Adrenal gland (tissue), 19 donors: ENCODE data around the gene DDX20. TPM values are rescaled to one million over a fixed set of nuclear protein-coding genes. Genes with fewer than 3 reads are reported as not detected.
A peak's percentile ranks its signal among the peaks of the same experiment; 100 is the strongest.

Source experiments
- DNase-seq, 7 donors: peaks; one replicate each; pipeline ENCODE4 v3.0.0-alpha.2; 2019 to 2020
- H3K27ac ChIP-seq, 5 donors: fragments of 200-600 bp; sonication (generic) in 4 of 5; 1 replicate in 3 of 5; 2 replicates in 2 of 5; pipeline versions ENCODE4 v1.5.1 to v1.8.0; 2016 to 2020; ENCODE audit warnings: mild to moderate bottlenecking in 1 of 5
- H3K27me3 ChIP-seq: fragments of 200-600 bp; 2 replicates; pipeline ENCODE4 v1.8.0; 2021
- H3K36me3 ChIP-seq, 2 donors: fragments of 200-600 bp; replicated peaks in 1 of 2; 1 replicate in 1 of 2; 2 replicates in 1 of 2; pipeline versions ENCODE4 v1.5.1 to v1.8.0; 2018 to 2022
- H3K4me1 ChIP-seq, 2 donors: fragments of 200-600 bp; replicated peaks in 1 of 2; 1 replicate in 1 of 2; 2 replicates in 1 of 2; pipeline versions ENCODE4 v1.5.1 to v1.8.0; 2018 to 2021
- H3K4me3 ChIP-seq, 4 donors: fragments of 200-600 bp; sonication (generic) in 3 of 4; one replicate each; pipeline ENCODE4 v1.5.1; 2016 to 2018
- H3K9me3 ChIP-seq, 3 donors: fragments of 200-600 bp; sonication (generic) in 1 of 3; replicated peaks in 1 of 3; 1 replicate in 2 of 3; 2 replicates in 1 of 3; pipeline versions ENCODE4 v1.5.1 to v1.8.0; 2016 to 2021
- POLR2A ChIP-seq, 2 donors: fragments of 450-650 bp; IDR thresholded peaks; one replicate each; pipeline ENCODE4 v1.6.1; 2017; ENCODE audit warnings: antibody characterized with exemption in 2 of 2, mild to moderate bottlenecking in 2 of 2, moderate library complexity in 1 of 2
- WGBS, 4 donors: extraction: QIAGEN DNeasy Blood & Tissue Kit in 2 of 4; methylation state at CpG; one replicate each; pipeline versions ENCODE4 v1.1.5 to v1.1.7; 2013 to 2017; 5-methylcytosine and 5-hydroxymethylcytosine counted together
- intact Hi-C, 2 donors: fragments of 100-400 bp; cut with DNase I; formaldehyde crosslinking; loops; one replicate each; pipeline versions ENCODE4 v1.14.1 to v1.15.0; 2022 to 2023
- long read RNA-seq, 10 donors: library from polyadenylated mRNA in 3 of 10; unstranded in 2 of 10; stranded (forward) in 1 of 10; transcript quantifications; one replicate each; pipeline ENCODE4 v2.0.0 and lab custom pipeline, GENCODE V29; 2021 to 2026
- polyA plus RNA-seq, 3 donors: library from polyadenylated mRNA; stranded (reverse); fragments of 200-250 nt in 2 of 3; fragments of 350-450 nt in 1 of 3; fragmentation: Illumina TruSeq in 1 of 3; extraction: RNeasy Lipid Tissue Mini Kit (QIAGEN cat#74804) in 1 of 3; gene quantifications; one replicate each; pipeline ENCODE4 v1.2.3, GENCODE V29; 2013 to 2014
- total RNA-seq, 9 donors: library from RNA; depleted of rRNA in 4 of 9; stranded (reverse); fragments of >200 nt in 4 of 9; fragments of 120-200 nt in 1 of 9; fragmentation: NEBNext Ultra II Directional in 1 of 9; extraction: Animal tissue kit (Norgen Biotek cat#: 25700) in 1 of 9; gene quantifications; one replicate each; pipeline versions ENCODE4 v1.1.0 to v1.2.4, GENCODE V29; 2013 to 2023
- TF ChIP-seq, protein P1 (sequence below), 6 experiments: fragments of 450-650 bp in 4 of 6; fragments of 200-600 bp in 2 of 6; sonication (generic) in 1 of 6; IDR thresholded peaks; 1 replicate in 5 of 6; 2 replicates in 1 of 6; pipeline versions ENCODE4 v1.5.1 to v1.8.0; 2016 to 2021; ENCODE audit warnings: antibody characterized with exemption in 6 of 6, mild to moderate bottlenecking in 2 of 6, moderate library complexity in 1 of 6
- donor health status: healthy with polysubstance abuse.
- donor health status: Bipolar disorder and iron deficiency.
- donor health status: DM: yes; HTN: yes; CAD: no.
- donor health status: DM: no; HTN: no; CAD: no.
- donor health status: DM: no; HTN: no; CAD: no.
- donor health status: DM: yes; HTN: yes; CAD: no.

Gene DDX20, protein sequence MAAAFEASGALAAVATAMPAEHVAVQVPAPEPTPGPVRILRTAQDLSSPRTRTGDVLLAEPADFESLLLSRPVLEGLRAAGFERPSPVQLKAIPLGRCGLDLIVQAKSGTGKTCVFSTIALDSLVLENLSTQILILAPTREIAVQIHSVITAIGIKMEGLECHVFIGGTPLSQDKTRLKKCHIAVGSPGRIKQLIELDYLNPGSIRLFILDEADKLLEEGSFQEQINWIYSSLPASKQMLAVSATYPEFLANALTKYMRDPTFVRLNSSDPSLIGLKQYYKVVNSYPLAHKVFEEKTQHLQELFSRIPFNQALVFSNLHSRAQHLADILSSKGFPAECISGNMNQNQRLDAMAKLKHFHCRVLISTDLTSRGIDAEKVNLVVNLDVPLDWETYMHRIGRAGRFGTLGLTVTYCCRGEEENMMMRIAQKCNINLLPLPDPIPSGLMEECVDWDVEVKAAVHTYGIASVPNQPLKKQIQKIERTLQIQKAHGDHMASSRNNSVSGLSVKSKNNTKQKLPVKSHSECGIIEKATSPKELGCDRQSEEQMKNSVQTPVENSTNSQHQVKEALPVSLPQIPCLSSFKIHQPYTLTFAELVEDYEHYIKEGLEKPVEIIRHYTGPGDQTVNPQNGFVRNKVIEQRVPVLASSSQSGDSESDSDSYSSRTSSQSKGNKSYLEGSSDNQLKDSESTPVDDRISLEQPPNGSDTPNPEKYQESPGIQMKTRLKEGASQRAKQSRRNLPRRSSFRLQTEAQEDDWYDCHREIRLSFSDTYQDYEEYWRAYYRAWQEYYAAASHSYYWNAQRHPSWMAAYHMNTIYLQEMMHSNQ
- 10 to 100 TPM in 8 of 9 donors, 1 to 10 TPM in 1; 7.3 to 19.9 (median 12.0) TPM for total RNA-seq
- 10 to 100 TPM in 1 of 3 donors, 1 to 10 TPM in 2; 6.2 to 11.5 (median 6.6) TPM for polyA plus RNA-seq
- long read RNA-seq, donor 1, full-length matches to known transcripts = 3 of 8 reads
- long read RNA-seq, donor 1, partial matches to known transcripts = 5 of 8 reads
- long read RNA-seq, donor 1, other reads (novel, unspliced or antisense) = 0 of 8 reads
- long read RNA-seq, donor 2, full-length matches to known transcripts = 2 of 2 reads
- long read RNA-seq, donor 2, partial matches to known transcripts = 0 of 2 reads
- long read RNA-seq, donor 2, other reads (novel, unspliced or antisense) = 0 of 2 reads
- long read RNA-seq, donor 3, full-length matches to known transcripts = 1 of 1 reads
- long read RNA-seq, donor 3, partial matches to known transcripts = 0 of 1 reads
- long read RNA-seq, donor 3, other reads (novel, unspliced or antisense) = 0 of 1 reads
- long read RNA-seq, donor 4, full-length matches to known transcripts = 6 of 6 reads
- long read RNA-seq, donor 4, partial matches to known transcripts = 0 of 6 reads
- long read RNA-seq, donor 4, other reads (novel, unspliced or antisense) = 0 of 6 reads
- long read RNA-seq, donor 5, full-length matches to known transcripts = 13 of 17 reads
- long read RNA-seq, donor 5, partial matches to known transcripts = 0 of 17 reads
- long read RNA-seq, donor 5, other reads (novel, unspliced or antisense) = 4 of 17 reads
- long read RNA-seq, donor 6, full-length matches to known transcripts = 7 of 10 reads
- long read RNA-seq, donor 6, partial matches to known transcripts = 3 of 10 reads
- long read RNA-seq, donor 6, other reads (novel, unspliced or antisense) = 0 of 10 reads
- long read RNA-seq, donor 7, full-length matches to known transcripts = 2 of 2 reads
- long read RNA-seq, donor 7, partial matches to known transcripts = 0 of 2 reads
- long read RNA-seq, donor 7, other reads (novel, unspliced or antisense) = 0 of 2 reads
- long read RNA-seq, donor 8, full-length matches to known transcripts = 6 of 13 reads
- long read RNA-seq, donor 8, partial matches to known transcripts = 7 of 13 reads
- long read RNA-seq, donor 8, other reads (novel, unspliced or antisense) = 0 of 13 reads
- long read RNA-seq, donor 9, full-length matches to known transcripts = 5 of 12 reads
- long read RNA-seq, donor 9, partial matches to known transcripts = 7 of 12 reads
- long read RNA-seq, donor 9, other reads (novel, unspliced or antisense) = 0 of 12 reads
- long read RNA-seq, donor 10, full-length matches to known transcripts = 2 of 2 reads
- long read RNA-seq, donor 10, partial matches to known transcripts = 0 of 2 reads
- long read RNA-seq, donor 10, other reads (novel, unspliced or antisense) = 0 of 2 reads

- no peaks in the 10 kb centered on the region for H3K27me3 ChIP-seq
- H3K9me3 ChIP-seq = no peaks in the 10 kb centered on the region
- H3K36me3 ChIP-seq = peaks cover 0 to 7% of the 10 kb centered on the region in 2 donors
- WGBS, 4 donors = 0 to 2% (median 1%) methylated on average over 21 to 67 of the region's 67 CpGs
- peak within 1 kb of the TSS; percentile 78 to 94 (median 85) for H3K27ac ChIP-seq
- peak; percentile 92 to 96 (median 94) for DNase-seq
- intact Hi-C loops = loop anchor here in 1 of 2 donors (10.0 kb wide), 1 partner anchor 251 kb away; the partner anchor contains the start of genes ADORA3 and TMIGD3
- TF ChIP-seq POLR2A (IDR thresholded peaks at IDR 0.05) = peak; percentile 62 to 70
- TF ChIP-seq, protein P1, sequence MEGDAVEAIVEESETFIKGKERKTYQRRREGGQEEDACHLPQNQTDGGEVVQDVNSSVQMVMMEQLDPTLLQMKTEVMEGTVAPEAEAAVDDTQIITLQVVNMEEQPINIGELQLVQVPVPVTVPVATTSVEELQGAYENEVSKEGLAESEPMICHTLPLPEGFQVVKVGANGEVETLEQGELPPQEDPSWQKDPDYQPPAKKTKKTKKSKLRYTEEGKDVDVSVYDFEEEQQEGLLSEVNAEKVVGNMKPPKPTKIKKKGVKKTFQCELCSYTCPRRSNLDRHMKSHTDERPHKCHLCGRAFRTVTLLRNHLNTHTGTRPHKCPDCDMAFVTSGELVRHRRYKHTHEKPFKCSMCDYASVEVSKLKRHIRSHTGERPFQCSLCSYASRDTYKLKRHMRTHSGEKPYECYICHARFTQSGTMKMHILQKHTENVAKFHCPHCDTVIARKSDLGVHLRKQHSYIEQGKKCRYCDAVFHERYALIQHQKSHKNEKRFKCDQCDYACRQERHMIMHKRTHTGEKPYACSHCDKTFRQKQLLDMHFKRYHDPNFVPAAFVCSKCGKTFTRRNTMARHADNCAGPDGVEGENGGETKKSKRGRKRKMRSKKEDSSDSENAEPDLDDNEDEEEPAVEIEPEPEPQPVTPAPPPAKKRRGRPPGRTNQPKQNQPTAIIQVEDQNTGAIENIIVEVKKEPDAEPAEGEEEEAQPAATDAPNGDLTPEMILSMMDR (IDR thresholded peaks at IDR 0.05) = peak; percentile 47 to 90 (median 84)
- H3K4me3 ChIP-seq = peak within 1 kb of the TSS; percentile 32 to 93 (median 70)
- H3K4me1 ChIP-seq = peaks cover 6 to 18% of the 10 kb centered on the region in 2 donors
These were observed at the start of gene DDX20 for GRCh38 chr1:111755331-111756123. Gene DDX20, plus strand, starts transcription at chr1:111755901. Its CDS starts 24 bp downstream, at chr1:111755925.

DNA sequence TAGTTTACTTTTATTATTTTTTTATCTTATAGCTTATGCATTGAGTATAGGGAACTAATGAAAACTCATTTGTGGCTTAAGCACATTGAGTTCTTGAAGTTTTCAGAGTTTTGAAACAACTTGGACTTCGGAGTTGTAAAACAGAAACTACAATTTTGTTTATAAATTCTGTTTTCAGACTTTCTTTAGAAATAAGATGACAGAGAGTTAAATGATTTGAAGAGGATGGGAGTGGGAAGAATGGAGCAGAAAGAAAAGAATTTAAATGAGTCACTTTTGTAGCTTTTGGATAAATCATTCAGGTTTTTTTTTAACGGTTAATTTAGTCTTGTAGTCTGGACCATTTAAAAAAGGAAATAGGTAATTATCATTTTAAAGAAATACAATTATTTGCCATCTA lies 48.8 kb upstream of the DDX20 start:
- intact Hi-C loops = no loop called here
- no peak for TF ChIP-seq POLR2A (IDR thresholded peaks at IDR 0.05)
- TF ChIP-seq, protein P1 (IDR thresholded peaks at IDR 0.05) = no peak
- Histone ChIP-seq H3K36me3 (peaks cover 0 to 56% of the 10 kb centered on the region in 2 donors), H3K4me1 (no peaks in the 10 kb centered on the region), H3K4me3 (no peak overlapping the region), H3K9me3 (no peaks in the 10 kb centered on the region), H3K27ac (no peak overlapping the region), H3K27me3 (no peaks in the 10 kb centered on the region)
- DNase-seq = no peak
- 72 to 79% (median 77%) methylated on average over 2 of the region's 2 CpGs for WGBS, 4 donors

GRCh38 chr1:111707906-111708305 lies 47.8 kb upstream of the DDX20 start:
- intact Hi-C loops = no loop called here
- TF ChIP-seq, protein P1 (IDR thresholded peaks at IDR 0.05) = no peak
- TF ChIP-seq POLR2A (IDR thresholded peaks at IDR 0.05) = no peak
- no peak overlapping the region for H3K4me3 ChIP-seq
- peak overlapping the region in 1 of 5 donors; percentile 59 for H3K27ac ChIP-seq
- H3K4me1 ChIP-seq = no peaks in the 10 kb centered on the region
- peaks cover 0 to 53% of the 10 kb centered on the region in 2 donors for H3K36me3 ChIP-seq
- WGBS, 4 donors = 70 to 72% (median 70%) methylated on average over 9 of the region's 9 CpGs
- no peaks in the 10 kb centered on the region for H3K9me3 ChIP-seq
- peak in 1 of 7 donors; percentile 23 for DNase-seq
- H3K27me3 ChIP-seq = no peaks in the 10 kb centered on the region
